Keratinocyte (primary cell): Measurements from ENCODE around the gene MGLL. TPM values are rescaled to one million over a fixed set of nuclear protein-coding genes. Genes with fewer than 3 reads are reported as not detected.

Source experiments
- DNase-seq: peaks from one replicate; pipeline ENCODE4 v3.0.0-alpha.2; 2011; ENCODE audit warnings: low read depth, missing footprints, low spot score
- FAIRE-seq: peaks from 2 replicates; lab custom pipeline; 2011; peaks lifted over from hg19 to GRCh38; lab: Jason Lieb, UNC
- H2AFZ ChIP-seq: 2 replicates; pipeline ENCODE4 v1.6.0; 2012; ENCODE audit warnings: low read length, control low read depth, inconsistent platforms; ENCODE audit not compliant: control insufficient read depth
- H3K27ac ChIP-seq: 2 replicates; pipeline ENCODE4 v1.5.1; 2011; ENCODE audit warnings: low read length; ENCODE audit not compliant: control insufficient read depth, insufficient read depth
- H3K27me3 ChIP-seq: 3 replicates; pipeline ENCODE4 v1.6.0; 2011; ENCODE audit warnings: low read length; ENCODE audit not compliant: control insufficient read depth, insufficient read depth; ENCODE audit errors: extremely low read depth
- H3K36me3 ChIP-seq, 2 experiments: 2 replicates in 1 of 2; 3 replicates in 1 of 2; pipeline ENCODE4 v1.5.1; 2011; ENCODE audit warnings: low read length in 2 of 2, mild to moderate bottlenecking in 1 of 2; ENCODE audit not compliant: control insufficient read depth in 2 of 2, insufficient read depth in 2 of 2; ENCODE audit errors: extremely low read depth in 1 of 2
- H3K4me1 ChIP-seq: 3 replicates; pipeline ENCODE4 v1.5.1; 2011; ENCODE audit warnings: low read length; ENCODE audit not compliant: control insufficient read depth, insufficient read depth; ENCODE audit errors: extremely low read depth
- H3K4me2 ChIP-seq: 3 replicates; pipeline ENCODE4 v1.6.0; 2011; ENCODE audit warnings: low read depth, low read length; ENCODE audit not compliant: control insufficient read depth, insufficient read depth; ENCODE audit errors: extremely low read depth
- H3K4me3 ChIP-seq, 3 experiments: fragments of 200-600 bp in 1 of 3; sonication (generic) in 1 of 3; 2 replicates in 2 of 3; 3 replicates in 1 of 3; pipeline ENCODE4 v1.5.1; 2011 to 2016; ENCODE audit warnings: low read length in 3 of 3, mild to moderate bottlenecking in 3 of 3, control low read depth in 2 of 3, inconsistent platforms in 1 of 3, low read depth in 1 of 3, mixed read lengths in 1 of 3, mixed run types in 1 of 3, moderate library complexity in 1 of 3; ENCODE audit not compliant: control insufficient read depth in 2 of 3, insufficient read depth in 2 of 3; ENCODE audit errors: extremely low read depth in 1 of 3
- H3K79me2 ChIP-seq: 2 replicates; pipeline ENCODE4 v1.6.0; 2012; ENCODE audit warnings: low read length; ENCODE audit not compliant: control insufficient read depth, insufficient read depth
- H3K9ac ChIP-seq: 3 replicates; pipeline ENCODE4 v1.6.0; 2011; ENCODE audit warnings: low read length; ENCODE audit not compliant: control insufficient read depth, insufficient read depth; ENCODE audit errors: extremely low read depth
- H3K9me1 ChIP-seq: 3 replicates; pipeline ENCODE4 v1.6.0; 2011; ENCODE audit warnings: low read length; ENCODE audit not compliant: control insufficient read depth, insufficient read depth; ENCODE audit errors: extremely low read depth
- H3K9me3 ChIP-seq: 2 replicates; pipeline ENCODE4 v1.5.1; 2012; ENCODE audit warnings: low read depth, low read length; ENCODE audit not compliant: control insufficient read depth
- H4K20me1 ChIP-seq: 3 replicates; pipeline ENCODE4 v1.6.0; 2011; ENCODE audit warnings: low read length; ENCODE audit not compliant: control insufficient read depth, insufficient read depth; ENCODE audit errors: extremely low read depth
- EZH2 ChIP-seq: IDR thresholded peaks from one replicate; pipeline ENCODE4 v1.6.1; 2012; ENCODE audit warnings: inconsistent platforms, mild to moderate bottlenecking, low read length, moderate library complexity
- dilution Hi-C: fragments of 300-500 bp; cut with MboI; formaldehyde crosslinking; loops from one replicate; pipeline ENCODE4 v1.7.0; 2020; ENCODE audit warnings: low sequenced_read_pairs; ENCODE audit not compliant: extremely low pct_ligation_motif_present
- polyA plus RNA-seq, 5 experiments: library from polyadenylated mRNA; depleted of rRNA in 3 of 5; stranded (reverse) in 3 of 5; stranded (forward) in 1 of 5; unstranded in 1 of 5; fragments of >200 nt; gene quantifications; 1 replicate in 1 of 5; 2 replicates in 3 of 5; 3 replicates in 1 of 5; pipeline versions ENCODE4 v1.2.1 to v1.2.3, GENCODE V29; 2011 to 2012; ENCODE audit warnings: missing spikeins in 2 of 5, low read depth in 1 of 5, low replicate concordance in 1 of 5
- TF ChIP-seq, protein P1 (sequence below), 3 experiments: IDR thresholded peaks in 1 of 3; conservative IDR thresholded peaks in 1 of 3; optimal IDR thresholded peaks in 1 of 3; 2 replicates in 2 of 3; 3 replicates in 1 of 3; pipeline versions ENCODE3 to v1.5.1; 2011; ENCODE audit warnings: low read length in 3 of 3, mild to moderate bottlenecking in 3 of 3, moderate library complexity in 2 of 3, control low read depth in 1 of 3, inconsistent platforms in 1 of 3; ENCODE audit not compliant: insufficient read depth in 2 of 3; ENCODE audit errors: extremely low read depth in 1 of 3

Gene MGLL
- polyA plus RNA-seq, 1 donor (not counting 4 experiments of a cell fraction or from before 2014, with no cell fraction given), result 17.8 TPM

DNA sequence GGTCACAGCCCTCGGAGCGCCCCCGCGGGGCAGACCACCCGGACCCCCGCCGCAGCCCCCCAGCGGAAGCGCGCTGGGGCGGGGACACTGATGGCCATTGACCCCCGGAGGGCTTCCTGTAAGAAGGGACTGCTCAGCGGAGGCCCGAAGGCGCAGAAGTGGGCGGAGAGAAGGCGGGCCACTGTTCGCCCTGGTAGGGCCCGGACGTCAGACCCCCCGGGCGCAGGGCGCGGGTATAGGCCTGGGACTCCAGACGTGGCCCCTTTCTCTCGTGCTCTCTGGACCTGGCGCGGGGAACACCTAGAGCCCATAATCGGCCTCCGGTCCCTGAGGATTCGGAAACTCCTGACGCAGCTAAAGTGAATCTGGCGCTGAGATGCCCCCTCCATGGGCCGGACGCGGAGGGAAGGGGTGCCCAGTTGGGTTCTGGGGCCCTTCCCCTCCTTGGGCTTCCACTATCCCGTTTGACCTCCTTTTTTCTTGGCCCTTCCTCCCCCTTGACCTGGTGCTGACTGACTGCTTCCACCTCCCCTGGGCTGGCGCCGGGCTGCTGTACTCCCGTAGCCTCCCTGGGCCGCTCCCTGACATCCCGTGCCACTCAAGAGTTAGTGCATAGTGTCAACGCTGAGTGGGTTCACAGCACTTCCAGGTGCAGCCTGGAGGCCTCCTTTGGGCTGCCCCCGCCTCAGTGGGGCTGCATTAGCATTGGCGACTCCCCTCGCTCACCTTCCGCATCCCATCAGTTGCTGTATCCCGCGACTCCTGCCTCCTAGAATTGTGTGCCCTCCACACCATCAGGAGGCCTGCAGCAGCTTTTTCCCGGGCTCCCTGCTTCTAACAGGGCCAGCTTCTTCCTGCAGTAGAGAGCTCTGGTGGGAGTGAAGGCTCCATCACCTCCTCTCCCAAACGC is 148.9 kb downstream of the MGLL start:
- no peaks in the 10 kb centered on the region for H4K20me1 ChIP-seq
- peak overlapping the region; percentile 86 for H2AFZ ChIP-seq
- no peaks in the 10 kb centered on the region for H3K79me2 ChIP-seq
- H3K4me3 ChIP-seq, result peak overlapping the region; percentile 66 to 85 (median 73)
- dilution Hi-C loops, result no loop called here
- peak overlapping the region; percentile 61 for H3K27ac ChIP-seq
- peaks cover 31% of the 10 kb centered on the region for H3K4me1 ChIP-seq
- FAIRE-seq (no peak), DNase-seq (no peak)
- TF ChIP-seq EZH2, result no peak
- TF ChIP-seq, protein P1, sequence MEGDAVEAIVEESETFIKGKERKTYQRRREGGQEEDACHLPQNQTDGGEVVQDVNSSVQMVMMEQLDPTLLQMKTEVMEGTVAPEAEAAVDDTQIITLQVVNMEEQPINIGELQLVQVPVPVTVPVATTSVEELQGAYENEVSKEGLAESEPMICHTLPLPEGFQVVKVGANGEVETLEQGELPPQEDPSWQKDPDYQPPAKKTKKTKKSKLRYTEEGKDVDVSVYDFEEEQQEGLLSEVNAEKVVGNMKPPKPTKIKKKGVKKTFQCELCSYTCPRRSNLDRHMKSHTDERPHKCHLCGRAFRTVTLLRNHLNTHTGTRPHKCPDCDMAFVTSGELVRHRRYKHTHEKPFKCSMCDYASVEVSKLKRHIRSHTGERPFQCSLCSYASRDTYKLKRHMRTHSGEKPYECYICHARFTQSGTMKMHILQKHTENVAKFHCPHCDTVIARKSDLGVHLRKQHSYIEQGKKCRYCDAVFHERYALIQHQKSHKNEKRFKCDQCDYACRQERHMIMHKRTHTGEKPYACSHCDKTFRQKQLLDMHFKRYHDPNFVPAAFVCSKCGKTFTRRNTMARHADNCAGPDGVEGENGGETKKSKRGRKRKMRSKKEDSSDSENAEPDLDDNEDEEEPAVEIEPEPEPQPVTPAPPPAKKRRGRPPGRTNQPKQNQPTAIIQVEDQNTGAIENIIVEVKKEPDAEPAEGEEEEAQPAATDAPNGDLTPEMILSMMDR (optimal IDR thresholded peaks at IDR 0.05 in 1 of 3, IDR thresholded peaks at IDR 0.05 in 1 of 3, conservative IDR thresholded peaks at IDR 0.05 in 1 of 3; ENCODE audit: extremely low read depth in 1 of 3, insufficient read depth in 2 of 3, low read length in 3 of 3), result no peak
- H3K27me3 ChIP-seq, result no peaks in the 10 kb centered on the region
- no peaks in the 10 kb centered on the region for H3K9me1 ChIP-seq
- peak overlapping the region; percentile 81 for H3K9ac ChIP-seq
- no peaks in the 10 kb centered on the region for H3K9me3 ChIP-seq
- H3K4me2 ChIP-seq, result peak overlapping the region; percentile 85
- H3K36me3 ChIP-seq, result peaks cover 0 to 6% of the 10 kb centered on the region in 2 experiments

DNA sequence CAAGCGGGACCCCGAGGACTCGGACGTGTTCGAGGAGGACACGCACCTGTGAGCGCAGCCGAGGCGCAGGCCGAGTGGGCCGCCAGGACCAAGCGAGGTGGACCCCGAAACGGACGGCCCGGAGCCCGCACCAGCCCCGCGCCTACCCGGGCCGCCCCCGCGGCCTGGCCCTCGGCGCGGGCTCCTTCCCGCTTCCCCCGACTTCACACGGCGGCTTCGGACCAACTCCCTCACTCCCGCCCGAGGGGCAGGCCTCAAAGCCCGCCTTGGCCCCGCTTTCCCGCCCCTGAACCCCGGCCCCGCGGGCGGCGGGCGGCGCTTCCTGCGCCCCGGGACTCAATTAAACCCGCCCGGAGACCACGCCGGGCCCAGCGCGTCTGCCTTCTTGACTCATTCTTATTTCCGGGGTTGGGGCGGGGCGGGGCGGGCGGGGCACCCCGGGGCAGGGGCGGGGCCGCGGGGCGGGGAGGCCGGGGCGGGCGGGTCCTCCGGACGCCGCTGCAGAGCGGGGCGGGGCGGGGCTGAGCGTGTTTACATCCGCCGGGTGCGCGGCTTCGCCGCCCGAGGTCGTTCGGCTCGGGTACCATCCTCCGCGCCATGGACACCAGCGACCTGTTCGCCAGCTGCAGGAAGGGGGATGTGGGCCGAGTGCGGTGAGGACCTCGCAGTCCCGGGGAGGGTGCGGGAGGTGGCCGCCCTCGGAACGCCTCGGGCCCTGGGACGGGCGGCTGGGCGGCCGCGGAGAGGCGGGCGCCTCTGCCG is 149.7 kb downstream of the MGLL start, which contains the start of gene ABTB1:
ABTB1 (plus strand) TSS at position 524 of the 762 bp plus-strand sequence; CDS start at position 598, 74 bp downstream.
- peak within 1 kb of the TSS; percentile 66 to 85 (median 73) for H3K4me3 ChIP-seq
- peak within 1 kb of the TSS; percentile 86 for H2AFZ ChIP-seq
- no peaks in the 10 kb centered on the region for H3K9me3 ChIP-seq
- FAIRE-seq (no peak), DNase-seq (no peak)
- H3K9ac ChIP-seq, result peak within 1 kb of the TSS; percentile 81
- peak within 1 kb of the TSS; percentile 85 for H3K4me2 ChIP-seq
- H3K27me3 ChIP-seq, result no peaks in the 10 kb centered on the region
- no peaks in the 10 kb centered on the region for H4K20me1 ChIP-seq
- TF ChIP-seq, protein P1 (optimal IDR thresholded peaks at IDR 0.05 in 1 of 3, IDR thresholded peaks at IDR 0.05 in 1 of 3, conservative IDR thresholded peaks at IDR 0.05 in 1 of 3; ENCODE audit: extremely low read depth in 1 of 3, insufficient read depth in 2 of 3, low read length in 3 of 3), result no peak
- no peak for TF ChIP-seq EZH2
- peak within 1 kb of the TSS; percentile 76 for H3K27ac ChIP-seq
- peaks cover 26% of the 10 kb centered on the region for H3K4me1 ChIP-seq
- dilution Hi-C loops, result no loop called here
- H3K36me3 ChIP-seq, result peaks cover 0 to 6% of the 10 kb centered on the region in 2 experiments
- no peaks in the 10 kb centered on the region for H3K9me1 ChIP-seq
- no peaks in the 10 kb centered on the region for H3K79me2 ChIP-seq
